Sigmoid colon (tissue), 7 donors: ENCODE measurements around the gene DENND4A. TPM values are rescaled to one million over a fixed set of nuclear protein-coding genes. Genes with fewer than 3 reads are reported as not detected.

Source experiments
- DNase-seq: peaks from one replicate; pipeline ENCODE4 v3.0.0-alpha.2; 2019
- H3K27ac ChIP-seq, 4 donors: fragments of 200-600 bp; sonication (generic); one replicate each; pipeline ENCODE4 v1.5.1; 2016 to 2019; ENCODE audit warnings: mild to moderate bottlenecking in 1 of 4
- H3K27me3 ChIP-seq, 3 donors: fragments of 200-600 bp; sonication (generic); one replicate each; pipeline ENCODE4 v1.5.1; 2019; ENCODE audit warnings: mild to moderate bottlenecking in 1 of 3
- H3K36me3 ChIP-seq, 4 donors: fragments of 200-600 bp; sonication (generic); one replicate each; pipeline ENCODE4 v1.5.1; 2016 to 2019
- H3K4me1 ChIP-seq, 4 donors: fragments of 200-600 bp; sonication (generic); one replicate each; pipeline ENCODE4 v1.5.1; 2017 to 2019
- H3K4me3 ChIP-seq, 4 donors: fragments of 200-600 bp; sonication (generic); one replicate each; pipeline ENCODE4 v1.5.1; 2017 to 2019; ENCODE audit warnings: mild to moderate bottlenecking in 2 of 4, moderate library complexity in 1 of 4
- H3K9me3 ChIP-seq, 4 donors: fragments of 200-600 bp in 3 of 4; sonication (generic) in 3 of 4; one replicate each; pipeline versions ENCODE4 v1.5.1 to v1.6.1; 2013 to 2019
- EP300 ChIP-seq, 4 donors: sonication (generic); formaldehyde crosslinking; IDR thresholded peaks; one replicate each; pipeline ENCODE4 v1.6.1; 2017; ENCODE audit warnings: antibody characterized with exemption in 4 of 4
- POLR2A ChIP-seq, 2 donors: fragments of 450-650 bp; IDR thresholded peaks; one replicate each; pipeline ENCODE4 v1.6.1; 2016; ENCODE audit warnings: antibody characterized with exemption in 2 of 2, mild to moderate bottlenecking in 2 of 2, moderate library complexity in 2 of 2
- POLR2AphosphoS5 ChIP-seq, 4 donors: sonication (generic); formaldehyde crosslinking; IDR thresholded peaks; one replicate each; pipeline ENCODE4 v1.6.1; 2017; ENCODE audit warnings: antibody characterized with exemption in 4 of 4
- WGBS, 2 donors: extraction: QIAGEN DNeasy Blood & Tissue Kit; methylation state at CpG; one replicate each; pipeline ENCODE4 v1.1.7; 2013; 5-methylcytosine and 5-hydroxymethylcytosine counted together
- intact Hi-C: fragments of 100-400 bp; cut with DNase I; formaldehyde crosslinking; loops from one replicate; pipeline ENCODE4 v1.15.1; 2023
- polyA plus RNA-seq, 3 donors: library from polyadenylated mRNA; stranded (reverse); fragments of 200-250 nt; gene quantifications; one replicate each; pipeline ENCODE4 v1.2.3, GENCODE V29; 2013
- total RNA-seq, 4 donors: library from RNA; depleted of rRNA; stranded (reverse); fragments of >200 nt; gene quantifications; one replicate each; pipeline ENCODE4 v1.1.0, GENCODE V29; 2016
- TF ChIP-seq, protein P1 (sequence below), 4 experiments: fragments of 450-650 bp in 3 of 4; fragments of 200-600 bp in 1 of 4; IDR thresholded peaks; one replicate each; pipeline ENCODE4 v1.5.1; 2016 to 2019; ENCODE audit warnings: antibody characterized with exemption in 4 of 4, mild to moderate bottlenecking in 3 of 4, moderate library complexity in 2 of 4
- donor health status: healthy with polysubstance abuse.
- donor health status: Bipolar disorder and iron deficiency.
- donor health status: healthy.

DENND4A gene
- total and polyA plus RNA-seq, 7 donors = 2.4 to 46.1 (median 29.3) TPM

DNA sequence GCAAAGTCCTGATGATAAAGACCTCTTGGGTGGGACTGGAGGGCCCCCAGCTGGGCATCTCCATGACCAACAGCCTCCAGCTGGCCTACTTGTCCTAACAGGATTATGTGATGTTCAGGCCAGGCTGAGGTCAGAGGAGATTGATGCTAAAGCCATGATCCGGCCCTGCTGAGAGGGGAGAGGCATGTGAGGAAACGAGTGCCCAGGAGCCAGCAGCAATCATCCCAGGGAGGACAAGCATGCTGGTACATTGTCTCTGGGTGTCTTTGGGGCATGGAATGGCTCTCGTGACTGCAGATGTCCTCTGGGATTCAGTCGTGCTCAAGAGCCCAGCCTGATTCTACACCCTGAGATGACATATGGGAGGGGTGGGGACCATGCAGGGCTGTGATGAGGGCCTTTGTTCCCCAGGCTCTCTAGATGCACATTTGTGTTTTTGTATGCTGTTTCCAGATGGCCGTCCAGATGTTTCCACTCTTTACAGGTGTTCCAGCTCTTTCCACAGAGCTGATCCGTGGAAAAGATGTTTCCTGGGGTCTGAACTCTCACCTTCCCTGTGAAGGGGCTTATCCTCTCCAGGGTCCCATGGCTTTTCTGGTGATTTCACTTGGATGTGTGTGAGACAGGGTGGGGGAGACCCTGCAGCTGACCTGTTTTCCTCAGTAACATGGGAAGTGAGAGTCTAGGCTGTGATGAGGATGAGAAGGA is 150.2 kb downstream of the DENND4A start:
- no peaks in the 10 kb centered on the region for H3K36me3 ChIP-seq
- TF ChIP-seq, protein P1, sequence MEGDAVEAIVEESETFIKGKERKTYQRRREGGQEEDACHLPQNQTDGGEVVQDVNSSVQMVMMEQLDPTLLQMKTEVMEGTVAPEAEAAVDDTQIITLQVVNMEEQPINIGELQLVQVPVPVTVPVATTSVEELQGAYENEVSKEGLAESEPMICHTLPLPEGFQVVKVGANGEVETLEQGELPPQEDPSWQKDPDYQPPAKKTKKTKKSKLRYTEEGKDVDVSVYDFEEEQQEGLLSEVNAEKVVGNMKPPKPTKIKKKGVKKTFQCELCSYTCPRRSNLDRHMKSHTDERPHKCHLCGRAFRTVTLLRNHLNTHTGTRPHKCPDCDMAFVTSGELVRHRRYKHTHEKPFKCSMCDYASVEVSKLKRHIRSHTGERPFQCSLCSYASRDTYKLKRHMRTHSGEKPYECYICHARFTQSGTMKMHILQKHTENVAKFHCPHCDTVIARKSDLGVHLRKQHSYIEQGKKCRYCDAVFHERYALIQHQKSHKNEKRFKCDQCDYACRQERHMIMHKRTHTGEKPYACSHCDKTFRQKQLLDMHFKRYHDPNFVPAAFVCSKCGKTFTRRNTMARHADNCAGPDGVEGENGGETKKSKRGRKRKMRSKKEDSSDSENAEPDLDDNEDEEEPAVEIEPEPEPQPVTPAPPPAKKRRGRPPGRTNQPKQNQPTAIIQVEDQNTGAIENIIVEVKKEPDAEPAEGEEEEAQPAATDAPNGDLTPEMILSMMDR (IDR thresholded peaks at IDR 0.05) = no peak
- TF ChIP-seq POLR2AphosphoS5 (IDR thresholded peaks at IDR 0.05) (no peak), POLR2A (IDR thresholded peaks at IDR 0.05) (no peak), EP300 (IDR thresholded peaks at IDR 0.05) (no peak)
- 74 to 75% methylated on average over 6 of the region's 6 CpGs for WGBS, 2 donors
- H3K27ac ChIP-seq = no peak overlapping the region
- H3K4me1 ChIP-seq = peaks cover 0 to 8% (median 5%) of the 10 kb centered on the region in 4 donors
- no peaks in the 10 kb centered on the region for H3K27me3 ChIP-seq
- DNase-seq = no peak
- H3K9me3 ChIP-seq = no peaks in the 10 kb centered on the region
- intact Hi-C loops = no loop called here
- H3K4me3 ChIP-seq = no peak overlapping the region

DNA sequence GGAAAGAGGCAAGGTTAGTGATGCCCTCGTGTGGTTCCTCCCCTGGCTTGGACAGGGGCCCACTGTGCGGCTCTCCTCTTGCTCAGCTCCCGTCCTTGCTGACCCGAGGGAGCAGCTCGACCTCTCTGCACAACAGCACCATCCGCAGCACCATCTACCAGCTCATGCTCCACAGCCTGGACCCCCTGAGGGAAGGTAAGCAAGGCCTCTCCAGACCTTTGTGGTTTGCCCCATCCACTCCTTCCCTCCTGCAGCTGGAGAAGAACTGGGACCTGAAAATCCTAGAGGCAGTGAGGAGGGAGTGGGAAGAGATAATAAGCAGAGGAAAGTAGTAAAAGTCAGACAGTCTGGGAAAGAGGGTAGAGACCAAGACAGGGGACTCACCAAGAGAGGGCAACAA is 152.6 kb downstream of the DENND4A start:
- intact Hi-C loops = loop anchor here (2.0 to 5.0 kb wide), 2 partner anchors 217 to 653 kb away; partner anchors contain the start of gene DIS3L
- WGBS, 2 donors = 86 to 93% methylated on average over 6 of the region's 6 CpGs
- no peaks in the 10 kb centered on the region for H3K9me3 ChIP-seq

DNA sequence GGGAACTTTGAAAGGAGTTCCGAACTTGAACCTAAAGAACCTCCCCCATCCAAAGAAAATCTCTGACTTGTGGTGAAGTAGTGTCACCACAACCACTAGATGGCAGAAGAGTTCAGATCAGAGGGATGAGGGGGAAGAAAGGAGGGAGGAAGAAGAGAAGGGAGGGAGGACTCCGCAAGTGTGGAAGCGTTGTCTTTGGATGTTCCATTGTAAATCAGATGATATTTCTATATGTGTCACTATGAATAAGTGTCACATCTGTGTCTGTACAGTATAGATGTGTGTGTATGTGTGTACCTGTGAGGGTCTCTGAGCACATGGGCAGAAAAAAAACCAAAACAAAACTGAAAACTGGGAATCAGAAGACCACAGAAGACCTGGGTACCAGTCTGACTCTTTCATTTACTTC is 153.4 kb downstream of the DENND4A start:
- TF ChIP-seq, protein P1 (IDR thresholded peaks at IDR 0.05) = peak; percentile 54 to 85 (median 78)
- TF ChIP-seq EP300 (IDR thresholded peaks at IDR 0.05) = no peak
- H3K9me3 ChIP-seq = no peaks in the 10 kb centered on the region
- no peak for DNase-seq
- H3K36me3 ChIP-seq = no peaks in the 10 kb centered on the region
- no peaks in the 10 kb centered on the region for H3K27me3 ChIP-seq
- H3K27ac ChIP-seq = no peak overlapping the region
- 4 to 7% methylated on average over 3 of the region's 3 CpGs for WGBS, 2 donors
- intact Hi-C loops = loop anchor here (2.0 to 5.0 kb wide), 2 partner anchors 218 to 654 kb away; partner anchors contain the start of gene DIS3L
- peak overlapping the region in 2 of 4 donors; percentile 19 to 21 for H3K4me3 ChIP-seq
- peaks cover 0 to 8% (median 5%) of the 10 kb centered on the region in 4 donors for H3K4me1 ChIP-seq

More for the DNA sequence above, 152.6 kb downstream of the DENND4A start:
- TF ChIP-seq POLR2AphosphoS5 (IDR thresholded peaks at IDR 0.05) = no peak
- TF ChIP-seq POLR2A (IDR thresholded peaks at IDR 0.05) = no peak
- no peak for TF ChIP-seq EP300 (IDR thresholded peaks at IDR 0.05)
- TF ChIP-seq, protein P1 (IDR thresholded peaks at IDR 0.05) = no peak
- DNase-seq = no peak
- H3K27ac ChIP-seq = no peak overlapping the region
- no peaks in the 10 kb centered on the region for H3K36me3 ChIP-seq
- H3K4me1 ChIP-seq = peaks cover 0 to 8% (median 5%) of the 10 kb centered on the region in 4 donors
- no peak overlapping the region for H3K4me3 ChIP-seq
- H3K27me3 ChIP-seq = no peaks in the 10 kb centered on the region

DNA sequence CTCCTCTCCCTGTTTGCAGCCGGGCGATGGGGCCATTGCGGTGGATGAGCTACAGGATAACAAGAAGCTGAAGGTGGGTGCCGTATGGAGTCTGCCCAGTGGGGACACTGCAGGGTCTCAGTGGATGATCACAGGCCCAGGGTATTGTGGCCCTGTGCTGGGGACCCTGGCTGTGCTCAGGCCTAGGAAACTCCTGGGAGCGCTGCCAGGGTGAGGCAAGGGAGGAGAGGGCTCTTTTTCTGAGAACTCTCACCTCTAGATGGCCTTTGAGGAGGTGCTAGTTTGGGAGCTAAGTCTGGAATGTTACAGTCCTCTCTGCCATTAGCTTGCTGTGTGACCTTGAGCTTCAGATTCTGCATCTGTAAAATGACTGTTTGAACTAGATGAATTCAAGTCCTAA is 154.0 kb downstream of the DENND4A start:
- WGBS, 2 donors = 91 to 93% methylated on average over 5 of the region's 5 CpGs
- no peak for TF ChIP-seq POLR2A (IDR thresholded peaks at IDR 0.05)
- TF ChIP-seq EP300 (IDR thresholded peaks at IDR 0.05) = no peak
- TF ChIP-seq POLR2AphosphoS5 (IDR thresholded peaks at IDR 0.05) = no peak
- TF ChIP-seq, protein P1 (IDR thresholded peaks at IDR 0.05) = no peak
- DNase-seq = no peak
- H3K27me3 ChIP-seq = no peaks in the 10 kb centered on the region
- H3K4me1 ChIP-seq = peaks cover 0 to 8% (median 5%) of the 10 kb centered on the region in 4 donors
- no peak overlapping the region for H3K4me3 ChIP-seq
- no peak overlapping the region for H3K27ac ChIP-seq
- no peaks in the 10 kb centered on the region for H3K36me3 ChIP-seq
- H3K9me3 ChIP-seq = no peaks in the 10 kb centered on the region
- intact Hi-C loops = loop anchor here (2.0 to 5.0 kb wide), 2 partner anchors 219 to 654 kb away; partner anchors contain the start of gene DIS3L
